DMS153 (cell line): ENCODE measurements around the gene TRIL.

Experiments
- DNase-seq: peaks from one replicate; lab custom pipeline; 2025; lab: John Stamatoyannopoulos, UW

The TRIL gene

DNA sequence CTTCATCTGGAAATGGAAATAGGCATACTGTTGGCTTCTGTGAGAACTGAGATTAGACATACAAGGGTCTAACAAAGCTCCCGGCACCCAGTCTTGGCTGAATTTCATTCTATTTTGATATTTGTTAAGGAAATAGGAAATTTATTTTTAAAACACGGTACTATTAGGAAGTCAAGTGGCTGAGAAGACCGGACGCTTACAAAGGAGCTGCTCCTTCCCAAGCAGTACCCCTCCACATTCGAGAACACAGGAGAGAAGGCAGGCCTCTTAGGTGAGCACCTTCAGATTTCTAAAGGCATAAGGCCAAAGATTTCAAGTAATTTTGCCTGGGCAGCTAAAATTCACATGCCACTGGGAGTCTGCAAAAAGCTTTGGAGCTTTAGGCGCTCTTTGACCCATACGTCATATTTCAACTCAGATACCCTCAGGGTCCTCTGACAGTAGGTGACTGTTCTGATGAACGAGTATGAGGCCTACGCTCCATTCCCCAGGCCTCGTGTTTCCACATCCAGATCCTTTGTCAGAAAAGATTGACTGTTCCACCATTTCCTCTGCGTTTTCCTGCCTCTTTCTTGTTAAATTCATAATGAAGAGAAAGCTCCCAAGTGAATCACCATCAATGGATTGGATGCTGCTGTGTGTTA, 17.3 kb downstream of the TRIL start:
- no peak for DNase-seq

DNA sequence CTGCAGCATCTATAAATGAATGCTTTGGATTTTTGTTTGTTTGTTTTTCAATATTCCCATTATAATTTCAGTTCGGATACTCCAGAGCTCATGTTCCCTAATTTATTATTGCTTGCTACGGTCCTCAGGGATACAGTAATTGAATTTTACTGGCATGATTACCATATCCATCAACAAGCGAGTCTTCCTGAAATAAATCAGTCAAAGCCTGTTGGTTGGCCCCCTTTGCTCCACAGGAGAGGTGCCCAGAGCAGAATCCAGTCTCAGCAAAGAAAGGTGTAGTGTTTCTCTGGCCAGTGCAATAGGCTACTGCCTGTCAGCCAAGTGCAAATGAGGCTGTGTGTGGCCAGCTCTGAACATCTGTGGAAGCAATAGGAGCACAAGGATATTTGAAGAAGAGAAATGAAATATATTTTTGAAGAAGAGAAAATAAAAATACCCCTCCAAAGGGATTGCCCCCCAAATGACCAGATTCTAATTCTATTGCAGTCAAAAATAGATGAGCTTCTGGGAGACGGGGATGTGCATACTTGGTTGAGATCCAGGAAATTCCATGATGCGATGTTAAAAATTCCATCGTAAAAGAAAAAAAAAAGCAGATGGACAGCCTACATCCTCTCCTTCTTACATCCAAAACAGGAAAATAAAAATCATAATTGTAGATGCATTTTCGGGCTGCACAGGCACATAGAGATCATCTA, 18.1 kb downstream of the TRIL start:
- DNase-seq: no peak

DNA sequence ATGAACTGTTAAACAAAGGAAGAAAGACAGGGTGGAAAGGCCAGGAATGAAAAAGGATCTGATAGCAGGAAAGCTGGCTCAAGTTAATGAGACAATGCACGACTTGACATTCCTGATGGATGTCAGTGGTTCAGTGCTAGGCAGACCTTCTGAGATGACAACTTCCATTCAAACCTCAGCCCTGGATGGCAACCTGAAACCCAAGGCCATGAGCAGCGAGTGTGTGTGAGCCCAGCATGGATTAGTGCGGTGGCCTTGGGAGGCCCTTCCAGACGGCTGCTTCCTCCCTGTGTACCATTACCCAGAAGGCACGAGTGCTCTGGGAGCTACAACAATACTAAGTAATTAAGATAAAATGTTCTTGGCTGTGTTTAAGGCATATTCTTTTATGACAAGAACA, 18.8 kb downstream of the TRIL start:
- DNase-seq: no peak

- DNase-seq: no peak
Measured at GRCh38 chr7:28937619-28938018, 20.5 kb downstream of the TRIL start.

- DNase-seq: no peak
Measured at GRCh38 chr7:28937103-28937502, 21.0 kb downstream of the TRIL start.

GRCh38 chr7:28933846-28934320, 24.2 kb downstream of the TRIL start:
- DNase-seq: no peak

DNA sequence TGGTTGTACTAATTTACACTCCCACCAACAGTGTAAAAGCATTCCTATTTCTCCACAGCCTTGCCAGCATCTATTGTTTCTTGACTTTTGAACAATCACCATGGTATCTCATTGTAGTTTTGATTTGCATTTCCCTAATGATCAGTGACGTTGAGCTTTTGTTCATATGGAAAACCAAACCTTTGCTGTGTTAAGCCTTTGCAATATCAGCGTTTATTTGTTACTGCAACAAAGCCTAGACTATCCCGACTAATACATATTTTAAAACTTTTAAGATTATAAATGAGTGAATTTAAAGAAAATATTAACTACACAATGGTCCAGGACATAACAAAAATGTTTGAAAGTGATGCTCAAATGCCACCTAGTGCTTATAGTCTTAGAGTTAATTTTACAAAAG, 26.6 kb downstream of the TRIL start:
- no peak for DNase-seq

- DNase-seq: peak; percentile 95
Measured at GRCh38 chr7:28926871-28927597, 31.1 kb downstream of the TRIL start.

GRCh38 chr7:28922624-28923331, 35.4 kb downstream of the TRIL start:
- DNase-seq: peak; percentile 76

DNA sequence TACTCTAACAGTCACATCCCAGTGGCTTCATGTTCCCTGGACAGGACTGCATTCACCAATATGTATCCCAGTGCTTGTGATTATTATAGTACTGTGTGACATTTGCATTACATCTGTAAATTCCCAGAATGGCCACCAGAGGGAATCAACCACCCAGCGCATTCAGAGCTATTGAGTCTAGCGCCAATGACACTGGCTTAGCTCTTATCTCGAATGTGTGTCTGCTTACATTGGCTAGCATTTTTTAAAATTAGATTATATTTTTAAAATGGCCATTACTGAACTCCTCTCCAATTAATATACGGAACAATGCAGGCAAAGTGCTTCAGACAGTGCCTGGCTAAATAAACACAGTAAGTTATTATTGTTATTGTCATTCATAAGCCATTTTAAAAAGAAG, 36.3 kb downstream of the TRIL start:
- DNase-seq: peak; percentile 76

DNA sequence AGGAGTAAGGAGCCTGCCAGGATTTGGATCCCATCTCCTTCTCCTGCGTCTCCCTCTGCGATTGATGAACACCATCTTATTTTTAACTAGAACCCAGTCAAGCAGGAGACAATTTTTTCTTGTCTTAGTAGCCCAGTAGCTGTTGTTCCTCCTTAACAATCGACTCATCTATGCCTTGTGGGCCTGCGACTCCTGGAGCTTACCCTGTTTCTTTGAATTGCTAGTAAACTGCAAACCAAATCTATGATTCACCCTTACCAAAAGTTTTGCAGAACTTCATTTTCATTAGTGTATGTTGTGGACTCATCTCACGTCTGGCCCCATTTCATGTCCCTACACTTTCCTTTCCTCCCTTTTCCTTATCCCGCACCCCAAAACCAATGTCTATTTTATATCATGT, 37.7 kb downstream of the TRIL start:
- DNase-seq: no peak

DNA sequence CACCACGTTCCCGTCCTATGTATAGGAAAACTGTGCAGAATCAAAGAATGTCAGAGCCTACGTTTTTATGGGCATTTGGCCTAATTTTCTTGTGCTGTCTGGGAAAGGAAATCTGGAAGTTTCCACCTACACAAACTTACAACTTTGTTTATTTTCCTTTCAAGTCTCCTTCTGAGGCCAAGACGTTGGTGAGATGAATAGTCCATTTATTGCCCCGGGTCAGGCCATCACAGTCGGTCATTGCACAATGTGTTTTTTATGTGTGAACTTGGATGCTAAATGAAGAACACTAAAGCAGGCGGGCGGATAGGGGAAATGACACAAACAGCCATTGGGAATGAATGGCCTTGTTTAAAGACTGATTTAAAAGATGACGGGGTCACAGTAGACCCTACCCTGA, 38.6 kb downstream of the TRIL start:
- DNase-seq: no peak

- DNase-seq: no peak
Measured at GRCh38 chr7:28908775-28909174, 49.4 kb downstream of the TRIL start.

- DNase-seq: no peak
Measured at GRCh38 chr7:28905464-28905863, 52.7 kb downstream of the TRIL start.

GRCh38 chr7:28904578-28905048, 53.5 kb downstream of the TRIL start:
- DNase-seq: peak; percentile 12

- peak; percentile 34 for DNase-seq
Measured at GRCh38 chr7:28903730-28904577, 54.2 kb downstream of the TRIL start.
